GM21529 (cell line): Measurements from ENCODE around the gene PRKN.
"Not testable (repeated sequence)": the region's sequence is repeated elsewhere in the genome, so short reads cannot be mapped to it uniquely, and the experiment has no call there.

Source experiments
- ATAC-seq: cut with Tn5 transposase; IDR thresholded peaks from one replicate; pipeline ENCODE4 v1.9.1; 2021; ENCODE audit not compliant: unreplicated experiment

Gene PRKN

DNA sequence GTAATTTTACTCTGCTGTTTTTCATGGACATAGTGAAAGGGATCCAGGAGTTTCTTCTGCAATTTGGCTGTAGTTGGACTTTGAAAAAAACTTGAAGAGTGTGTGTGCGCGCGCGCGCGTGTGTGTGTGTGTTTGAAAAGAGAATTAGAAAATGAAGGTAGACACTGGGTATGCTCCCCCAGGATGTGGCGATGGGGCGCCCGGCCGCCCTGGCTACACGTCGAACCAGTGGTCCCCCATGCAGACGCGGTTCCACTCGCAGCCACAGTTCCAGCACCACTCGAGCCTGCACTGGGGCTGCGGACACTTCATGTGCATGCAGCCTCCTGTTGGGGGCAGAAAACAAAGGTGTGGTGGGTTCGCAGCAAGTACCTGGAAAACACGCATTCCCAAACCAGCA is 1377.7 kb downstream of the PRKN start:
- no peak for ATAC-seq

GRCh38 chr6:161348628-161348994 is 1379.0 kb downstream of the PRKN start:
- ATAC-seq: no peak

- no peak for ATAC-seq
Measured at GRCh38 chr6:161347988-161348627, 1379.5 kb downstream of the PRKN start.

- no peak for ATAC-seq
Measured at GRCh38 chr6:161347125-161347524, 1380.4 kb downstream of the PRKN start.

DNA sequence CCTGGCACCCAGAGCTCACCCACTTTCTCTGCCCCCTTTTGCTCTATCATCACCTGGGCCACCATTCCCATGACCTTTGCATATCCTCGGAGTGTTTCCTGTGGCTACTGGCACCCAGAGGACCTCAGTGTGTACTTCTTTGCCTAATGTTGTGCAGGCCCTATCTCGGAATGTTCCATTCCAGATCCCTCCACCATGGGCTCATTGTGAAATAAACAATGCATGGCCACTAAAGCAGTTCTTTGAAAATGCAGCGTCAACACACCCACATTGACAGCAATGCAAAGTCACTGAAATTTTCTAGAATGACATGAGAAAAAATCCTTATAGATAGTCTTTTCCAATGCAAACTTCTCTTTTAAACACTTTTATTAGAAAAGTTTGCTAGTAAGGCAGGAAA is 1380.8 kb downstream of the PRKN start:
- no peak for ATAC-seq

DNA sequence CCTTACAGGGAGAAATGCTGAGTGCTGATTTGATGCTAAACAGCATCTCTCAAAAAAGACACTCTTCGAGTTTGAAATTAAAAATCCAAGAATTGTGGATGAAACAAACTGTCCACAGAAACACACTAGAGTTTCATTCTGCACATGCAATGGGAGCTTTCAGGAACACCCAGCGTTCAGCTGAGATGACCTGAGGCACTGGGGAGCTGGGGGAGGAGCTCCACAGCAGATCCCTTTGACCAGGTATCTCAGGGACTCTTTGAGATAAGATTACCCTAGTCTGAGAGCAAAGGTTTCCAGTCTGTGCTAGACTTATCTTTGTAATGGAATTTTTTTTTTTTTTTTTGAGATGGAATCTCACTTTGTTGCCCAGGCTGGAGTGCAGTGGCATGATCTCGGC is 1382.9 kb downstream of the PRKN start:
- no peak for ATAC-seq

GRCh38 chr6:161342039-161342438 is 1385.5 kb downstream of the PRKN start:
- ATAC-seq: no peak

GRCh38 chr6:161341638-161342037 is 1385.9 kb downstream of the PRKN start:
- no peak for ATAC-seq

DNA sequence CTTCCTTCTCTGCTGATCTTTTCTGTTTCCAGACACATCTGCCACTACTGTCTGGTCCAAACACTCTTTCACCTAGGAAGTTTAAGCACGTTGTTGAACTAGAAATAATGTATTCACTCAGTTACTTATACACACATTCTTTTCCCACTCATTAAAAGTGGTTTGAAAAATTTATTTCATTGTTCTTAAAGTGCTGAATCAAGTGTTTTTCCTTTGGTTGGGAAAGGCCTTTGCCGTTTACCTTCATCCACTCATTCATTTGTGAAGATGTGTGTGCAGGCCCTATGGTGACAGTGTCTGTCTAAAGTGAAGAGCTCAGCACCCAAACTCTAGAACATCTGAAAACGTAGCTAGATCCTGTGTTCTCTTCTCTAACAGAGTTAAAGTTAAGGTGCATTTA is 1389.6 kb downstream of the PRKN start:
- no peak for ATAC-seq

DNA sequence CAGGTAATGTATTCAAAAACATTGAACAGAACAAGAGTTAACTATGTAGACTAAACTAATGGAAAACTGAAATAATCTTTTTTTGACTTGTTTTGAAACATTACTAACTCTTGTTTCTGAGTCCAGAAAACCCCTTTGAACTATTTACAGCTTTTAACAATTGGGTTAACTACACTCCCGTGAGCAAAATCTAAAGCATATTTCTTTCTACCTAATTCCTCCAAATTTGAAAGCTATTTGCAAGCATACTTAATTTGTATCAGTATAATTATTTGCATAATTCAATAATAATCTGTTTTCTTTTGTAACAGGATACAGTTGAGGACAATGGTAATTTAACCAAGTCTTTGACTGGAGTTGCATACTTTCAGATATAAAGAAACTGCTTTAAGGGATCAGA is 1391.1 kb downstream of the PRKN start:
- no peak for ATAC-seq

GRCh38 chr6:161333410-161333809 is 1394.2 kb downstream of the PRKN start:
- no peak for ATAC-seq

DNA sequence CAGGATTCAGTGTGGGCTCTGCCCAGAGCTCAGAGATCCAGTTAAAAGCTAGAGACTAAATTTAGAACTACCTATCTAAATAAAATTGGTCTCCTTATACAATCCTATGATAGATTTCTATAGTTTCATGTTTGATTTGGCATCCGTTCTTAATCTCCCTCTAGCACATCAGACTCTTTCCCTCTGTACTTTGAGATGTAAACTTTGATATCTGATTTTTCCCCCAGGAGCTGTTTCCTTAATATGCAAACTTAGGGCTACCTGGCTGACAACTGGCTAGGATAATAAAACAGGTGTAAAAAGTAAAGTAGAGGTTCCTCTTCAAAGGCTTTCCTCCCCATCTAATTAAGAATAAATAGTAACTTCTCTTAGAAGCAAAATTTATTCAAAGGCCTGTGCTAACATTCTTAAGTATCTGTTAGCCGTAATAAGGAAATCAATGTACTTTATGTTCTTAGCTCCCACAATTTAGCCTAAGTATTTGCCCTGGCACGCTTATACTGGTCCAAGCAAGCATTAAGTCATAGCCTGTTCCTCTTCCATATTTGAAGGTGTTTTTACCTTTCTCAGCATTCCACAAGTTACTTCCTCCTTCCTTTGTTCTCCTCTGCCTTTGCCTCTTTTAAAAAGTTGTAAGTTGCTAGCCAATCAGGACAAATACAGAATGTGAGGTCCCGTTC is 1396.0 kb downstream of the PRKN start:
- not testable (repeated sequence) for ATAC-seq

GRCh38 chr6:161327360-161327953 is 1400.1 kb downstream of the PRKN start:
- ATAC-seq: no peak

- ATAC-seq: no peak
Measured at GRCh38 chr6:161319231-161319630, 1408.3 kb downstream of the PRKN start.

- no peak for ATAC-seq
Measured at GRCh38 chr6:161318456-161318855, 1409.1 kb downstream of the PRKN start.

DNA sequence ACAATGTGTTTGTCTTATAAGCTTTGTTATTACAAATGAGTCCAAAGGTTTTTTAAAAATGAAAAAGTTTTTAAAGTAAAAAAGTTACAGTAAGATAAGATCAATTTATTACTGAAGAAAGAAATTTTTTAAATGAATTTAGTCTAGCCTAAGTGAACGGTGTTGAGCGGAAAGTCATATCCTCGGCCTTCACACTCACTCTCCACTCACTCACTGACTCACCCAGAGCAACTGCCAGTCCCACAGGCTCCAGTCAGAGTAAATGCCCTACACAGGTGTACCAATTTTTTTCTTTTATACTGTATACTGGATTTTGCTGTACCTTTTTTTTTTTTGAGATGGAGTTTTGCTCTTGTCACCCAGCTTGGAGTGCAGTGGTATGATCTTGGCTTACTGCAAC is 1411.0 kb downstream of the PRKN start:
- ATAC-seq: no peak

GRCh38 chr6:161315246-161315917 is 1412.2 kb downstream of the PRKN start:
- not testable (repeated sequence) for ATAC-seq

DNA sequence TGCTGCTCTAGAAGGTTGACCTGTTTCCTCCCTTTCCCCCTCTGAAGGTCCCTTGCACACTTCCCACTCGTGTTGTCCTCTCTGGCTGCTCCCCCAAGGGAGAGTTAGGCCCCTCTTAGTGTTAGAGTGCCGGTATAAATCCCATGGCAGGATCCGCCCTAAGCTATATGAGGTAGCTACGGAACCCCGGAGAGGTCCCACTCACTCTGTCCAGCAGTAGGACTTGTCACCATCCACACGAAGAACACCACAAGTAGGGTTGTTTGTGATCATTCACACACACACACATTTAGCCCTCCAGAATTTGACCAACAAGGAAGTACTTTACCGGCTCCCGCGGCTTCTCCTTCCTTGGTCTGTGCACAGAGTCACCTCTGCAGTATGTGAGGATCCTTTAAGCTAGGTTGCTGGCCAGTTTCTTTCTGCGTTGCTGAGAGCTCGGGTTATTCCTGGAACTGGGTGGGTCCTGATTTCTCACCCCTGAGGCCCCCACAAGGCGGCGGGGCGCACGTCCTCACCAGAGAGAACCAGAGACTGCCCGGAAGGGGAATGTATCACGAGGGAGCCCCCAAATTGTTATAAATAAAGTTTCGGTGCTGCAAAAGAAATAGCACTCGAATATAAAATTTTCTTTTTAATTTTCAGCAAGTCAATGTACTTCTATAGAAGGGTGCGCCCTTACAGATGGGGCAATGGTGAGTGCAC is 1412.9 kb downstream of the PRKN start:
- ATAC-seq: not testable (repeated sequence)

DNA sequence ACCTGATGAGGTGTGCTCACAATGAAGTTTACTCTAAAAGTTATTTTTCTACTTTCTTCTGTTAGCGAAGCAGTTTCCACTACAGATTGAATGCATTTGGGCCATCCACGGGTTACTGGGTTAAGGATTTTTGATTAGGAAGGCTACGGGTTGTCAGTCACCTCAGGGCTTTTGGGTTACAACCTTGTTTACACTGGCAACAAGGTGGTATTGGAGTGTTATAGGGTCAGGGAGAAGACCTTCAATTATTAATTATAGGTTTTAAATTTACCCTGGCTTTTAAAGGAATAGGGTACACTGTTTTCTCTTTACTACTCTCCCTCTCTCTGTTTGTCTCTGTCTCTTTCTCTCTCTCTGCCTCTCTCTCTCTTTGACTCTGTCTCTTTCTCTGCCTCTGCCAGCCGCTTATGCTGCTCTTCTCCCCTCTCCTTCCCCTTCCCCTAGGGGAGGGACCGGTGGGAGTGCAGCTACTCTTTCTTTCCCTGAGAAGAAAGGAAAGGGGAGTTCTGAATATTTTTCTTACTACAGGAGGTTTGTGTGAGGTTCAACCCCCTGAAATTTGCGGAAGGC is 1413.5 kb downstream of the PRKN start:
- ATAC-seq: no peak

- not testable (repeated sequence) for ATAC-seq
Measured at GRCh38 chr6:161313475-161313874, 1414.1 kb downstream of the PRKN start.

- not testable (repeated sequence) for ATAC-seq
Measured at GRCh38 chr6:161309774-161310173, 1417.8 kb downstream of the PRKN start.
